Cardiac fibroblast (primary cell): Measurements from ENCODE around the gene FSTL4.

Experiments used
- DNase-seq, 2 donors: peaks; one replicate each; pipeline versions ENCODE4 v3.0.0 to v3.0.0-alpha.2; 2010; ENCODE audit warnings: low read depth in 2 of 2
- H3K4me3 ChIP-seq, 2 donors: replicated peaks in 1 of 2; 1 replicate in 1 of 2; 2 replicates in 1 of 2; pipeline ENCODE4 v1.5.1; 2011; ENCODE audit warnings: low read depth in 2 of 2, low read length in 2 of 2, mild to moderate bottlenecking in 2 of 2, moderate library complexity in 1 of 2
- CTCF ChIP-seq: IDR thresholded peaks from one replicate; pipeline ENCODE4 v1.5.1; 2011; ENCODE audit warnings: low read depth, mild to moderate bottlenecking, low read length, inconsistent platforms

Gene FSTL4

GRCh38 chr5:133334796-133335639 lies 277.3 kb downstream of the FSTL4 start:
- TF ChIP-seq CTCF: no peak
- no peak for DNase-seq
- no peak overlapping the region for H3K4me3 ChIP-seq

GRCh38 chr5:133333326-133334150 lies 278.8 kb downstream of the FSTL4 start:
- no peak overlapping the region for H3K4me3 ChIP-seq
- no peak for DNase-seq
- TF ChIP-seq CTCF: no peak

- TF ChIP-seq CTCF: no peak
- no peak overlapping the region for H3K4me3 ChIP-seq
- no peak for DNase-seq
These were observed 279.8 kb downstream of the FSTL4 start for GRCh38 chr5:133332439-133333024.

- no peak for TF ChIP-seq CTCF
- DNase-seq: no peak
- H3K4me3 ChIP-seq: no peak overlapping the region
These were observed 280.4 kb downstream of the FSTL4 start for GRCh38 chr5:133331941-133332340.

GRCh38 chr5:133330956-133331355 lies 281.4 kb downstream of the FSTL4 start:
- no peak for TF ChIP-seq CTCF
- DNase-seq: no peak
- H3K4me3 ChIP-seq: no peak overlapping the region

- H3K4me3 ChIP-seq: no peak overlapping the region
- no peak for DNase-seq
- TF ChIP-seq CTCF: no peak
These were observed 283.5 kb downstream of the FSTL4 start for GRCh38 chr5:133328800-133329199.
